Measurements from ENCODE around the gene SCLY. TPM values are rescaled to one million over a fixed set of nuclear protein-coding genes. Genes with fewer than 3 reads are reported as not detected.

The SCLY gene
- total RNA-seq, 1 experiment from 2014 or later = 24.4 TPM

- no peak for DNase-seq (ENCODE audit: low read depth)
Observed at GRCh38 chr2:238124488-238125126, 63.8 kb downstream of the SCLY start.

- DNase-seq (ENCODE audit: low read depth) = no peak
Observed at GRCh38 chr2:238125127-238125885, 64.5 kb downstream of the SCLY start.

- no peak for DNase-seq (ENCODE audit: low read depth)
Observed at GRCh38 chr2:238126338-238126737, 65.5 kb downstream of the SCLY start.

- DNase-seq (ENCODE audit: low read depth) = no peak
Observed at GRCh38 chr2:238126775-238127164, 66.0 kb downstream of the SCLY start.

GRCh38 chr2:238127165-238128060, 66.6 kb downstream of the SCLY start:
- DNase-seq (ENCODE audit: low read depth) = peak; percentile 75

- no peak for DNase-seq (ENCODE audit: low read depth)
Observed at GRCh38 chr2:238128061-238128440, 67.2 kb downstream of the SCLY start.

GRCh38 chr2:238128534-238129001, 67.8 kb downstream of the SCLY start:
- DNase-seq (ENCODE audit: low read depth) = no peak

GRCh38 chr2:238129166-238130010, 68.6 kb downstream of the SCLY start:
- DNase-seq (ENCODE audit: low read depth) = no peak

- DNase-seq (ENCODE audit: low read depth) = no peak
Observed at GRCh38 chr2:238130111-238130695, 69.4 kb downstream of the SCLY start.

- DNase-seq (ENCODE audit: low read depth) = no peak
Observed at GRCh38 chr2:238130696-238131628, 70.2 kb downstream of the SCLY start.

- DNase-seq (ENCODE audit: low read depth) = no peak
Observed at GRCh38 chr2:238131761-238132462, 71.1 kb downstream of the SCLY start.

GRCh38 chr2:238132463-238133450, 72.0 kb downstream of the SCLY start:
- no peak for DNase-seq (ENCODE audit: low read depth)

- no peak for DNase-seq (ENCODE audit: low read depth)
Observed at GRCh38 chr2:238133499-238134392, 72.9 kb downstream of the SCLY start.

GRCh38 chr2:238134393-238134785, 73.6 kb downstream of the SCLY start:
- no peak for DNase-seq (ENCODE audit: low read depth)

- DNase-seq (ENCODE audit: low read depth) = no peak
Observed at GRCh38 chr2:238135601-238136150, 74.9 kb downstream of the SCLY start.

GRCh38 chr2:238136820-238137537, 76.2 kb downstream of the SCLY start:
- DNase-seq (ENCODE audit: low read depth) = peak; percentile 43

Measured in LHCN-M2 (cell line).